Measurements from ENCODE around the gene CNTNAP2. TPM values are rescaled to one million over a fixed set of nuclear protein-coding genes. Genes with fewer than 3 reads are reported as not detected.

Gene CNTNAP2
- total and polyA plus RNA-seq, 2 of the 8 experiments (the other 6 are each of a cell fraction or from before 2014, with no cell fraction given): 27.9 to 71.0 TPM

- no peaks in the 10 kb centered on the region for H3K79me1 ChIP-seq (ENCODE audit: low read depth, low read length)
- no peaks in the 10 kb centered on the region for H3K9me3 ChIP-seq (ENCODE audit: insufficient read depth in 2 of 2, low read depth in 1 of 2, low read length in 1 of 2)
- no peak overlapping the region for H2BK120ac ChIP-seq (replicated peaks; ENCODE audit: low read depth, low read length)
- no peak overlapping the region for H2BK12ac ChIP-seq (ENCODE audit: low read depth, low read length)
- WGBS, 2 experiments (ENCODE audit: extremely low coverage in 1 of 2, insufficient coverage in 1 of 2, insufficient read length in 1 of 2, insufficient replicate concordance in 2 of 2, low coverage in 1 of 2, low lambda C conversion rate in 2 of 2, missing lambda C conversion rate in 1 of 2): 86% methylated on average over 8 of the region's 8 CpGs; no CpG with 5 or more reads in 1 of the 2 experiments
- H3K4me1 ChIP-seq (replicated peaks in 1 of 4; ENCODE audit: control insufficient read depth in 3 of 4, insufficient read depth in 4 of 4, low read length in 3 of 4): peaks cover 0 to 2% (median 0%) of the 10 kb centered on the region in 4 experiments; a peak in 1 of 7 replicates
- ChIA-PET POLR2A (ENCODE audit: partially characterized antibody) (no interaction called here), CTCF (ENCODE audit: partially characterized antibody) (no interaction called here)
- H4K8ac ChIP-seq (ENCODE audit: extremely low read depth, insufficient read depth, low read length): no peak overlapping the region
- DNase-seq (ENCODE audit: low read depth in 1 of 2, low spot score in 2 of 2) (no peak), FAIRE-seq (no peak)
- no peak overlapping the region for H2BK5ac ChIP-seq (ENCODE audit: low read depth, low read length)
- H2BK20ac ChIP-seq (ENCODE audit: low read length): no peak overlapping the region
- no peak overlapping the region for H3K27ac ChIP-seq (ENCODE audit: low read depth, low read length)
- no peak overlapping the region for H2AFZ ChIP-seq (ENCODE audit: low read length)
- no peak overlapping the region for H4K5ac ChIP-seq (ENCODE audit: insufficient read length, low read depth, low read length)
- no peak overlapping the region for H3K4ac ChIP-seq (replicated peaks; ENCODE audit: insufficient read length, low read depth, low read length)
- H3K9ac ChIP-seq (replicated peaks in 1 of 4; ENCODE audit: extremely low read depth in 1 of 4, low read depth in 3 of 4, low read length in 3 of 4): no peak overlapping the region
- no peaks in the 10 kb centered on the region for H3K79me2 ChIP-seq (ENCODE audit: control insufficient read depth in 1 of 2, insufficient read depth in 2 of 2, low read length in 2 of 2)
- H3K4me2 ChIP-seq (ENCODE audit: insufficient read depth in 1 of 2, low read depth in 2 of 2, low read length in 2 of 2): no peak overlapping the region
- no peaks in the 10 kb centered on the region for H3K36me3 ChIP-seq (ENCODE audit: control insufficient read depth in 2 of 4, insufficient read depth in 4 of 4, low read length in 3 of 4)
- no peak overlapping the region for H3K23ac ChIP-seq (ENCODE audit: insufficient read length)
- no peaks in the 10 kb centered on the region for H4K20me1 ChIP-seq (replicated peaks in 1 of 2; ENCODE audit: control insufficient read depth in 1 of 2, insufficient read depth in 2 of 2, low read length in 2 of 2)
- H2AK5ac ChIP-seq (ENCODE audit: low read depth, low read length): no peak overlapping the region
- H3K4me3 ChIP-seq (ENCODE audit: extremely low read depth in 1 of 4, insufficient read depth in 2 of 4, low read depth in 3 of 4, low read length in 4 of 4): no peak overlapping the region
- H4K91ac ChIP-seq (replicated peaks; ENCODE audit: insufficient read length, low read length): no peak overlapping the region
- H3K56ac ChIP-seq (replicated peaks; ENCODE audit: insufficient read length, low read depth, low read length): no peak overlapping the region
- no peak overlapping the region for H3K14ac ChIP-seq (ENCODE audit: insufficient read length)
- H3K23me2 ChIP-seq (ENCODE audit: low read depth, low read length): no peaks in the 10 kb centered on the region
- H3K27me3 ChIP-seq (replicated peaks in 1 of 4; ENCODE audit: control insufficient read depth in 3 of 4, extremely low read depth in 1 of 4, insufficient read depth in 3 of 4, low read length in 3 of 4): no peaks in the 10 kb centered on the region
- no peak overlapping the region for H2BK15ac ChIP-seq (ENCODE audit: low read length)
- H3K18ac ChIP-seq (ENCODE audit: extremely low read depth, low read length): no peak overlapping the region
- no peak for TF ChIP-seq TBP (IDR thresholded peaks at IDR 0.05; ENCODE audit: low read depth, low read length)
- no peak for TF ChIP-seq ATF3 (IDR thresholded peaks at IDR 0.05; ENCODE audit: insufficient read depth, low read depth, low read length)
- TF ChIP-seq MAX (IDR thresholded peaks at IDR 0.05): no peak
Measured at GRCh38 chr7:147265528-147265927, 1148.9 kb downstream of the CNTNAP2 start.
